HCT116 (cell line): Measurements from ENCODE around the gene FAM53A. TPM values are rescaled to one million over a fixed set of nuclear protein-coding genes. Genes with fewer than 3 reads are reported as not detected.
"Not testable (repeated sequence)": the region's sequence is repeated elsewhere in the genome, so short reads cannot be mapped to it uniquely, and the experiment has no call there.

Experiments
- ATAC-seq: fragments of 200-7000 bp; cut with Tn5 transposase; 2 replicates; pipeline ENCODE4 v1.9.1; 2020; ENCODE audit warnings: mild to moderate bottlenecking, moderate library complexity
- BruUV-seq: library from RNA; stranded (reverse); fragments of 400-500 nt; replicated peaks from 2 replicates; lab custom pipeline; 2021; lab: Mats Ljungman, UMichigan
- CTCF ChIA-PET: fragments of 300-600 bp; sonication (Branson Sonifier 250); formaldehyde crosslinking; loops from one replicate; lab custom pipeline; 2021; ENCODE audit warnings: antibody characterized with exemption; lab: Charles Lee
- POLR2A ChIA-PET: fragments of 300-600, 350-600 bp; sonication (Branson Sonifier 250); formaldehyde crosslinking; loops from one replicate; lab custom pipeline; 2021; ENCODE audit warnings: antibody characterized with exemption; lab: Charles Lee
- RAD21 ChIA-PET, 2 experiments: fragments of 300-600 bp; sonication (Branson Sonifier 250); formaldehyde crosslinking; loops; one replicate each; lab custom pipeline; 2023; ENCODE audit warnings: low total read pairs in 2 of 2; ENCODE audit not compliant: uncharacterized antibody in 2 of 2, unreplicated experiment in 2 of 2, low non-redundant PET in 1 of 2; lab: Charles Lee
- DNase-seq: peaks from one replicate; pipeline ENCODE4 v3.0.0-alpha.2; 2010; ENCODE audit warnings: low read depth, low spot score
- H2AFZ ChIP-seq: fragments of 200-600 bp; shearing (Covaris generic), sonication (generic); 2 replicates; pipeline ENCODE4 v1.6.1; 2017; ENCODE audit warnings: low read depth, mixed run types, mixed read lengths, antibody characterized with exemption, low read length; ENCODE audit not compliant: poor library complexity, severe bottlenecking
- H3K27ac ChIP-seq: 2 replicates; pipeline ENCODE4 v1.5.1; 2012; ENCODE audit warnings: low read depth, low read length
- H3K27me3 ChIP-seq: fragments of 200-600 bp; sonication (generic); 2 replicates; pipeline ENCODE4 v1.6.1; 2016; ENCODE audit warnings: mixed run types, low read length, mixed read lengths; ENCODE audit not compliant: insufficient read depth
- H3K36me3 ChIP-seq, 2 experiments: fragments of 200-500 bp in 1 of 2; fragments of 200-600 bp in 1 of 2; sonication (Bioruptor generic) in 1 of 2; sonication (generic) in 1 of 2; 2 replicates each; pipeline versions ENCODE4 v1.5.1 to v1.6.1; 2014 to 2016; ENCODE audit warnings: low read length in 2 of 2, inconsistent platforms in 1 of 2, mixed read lengths in 1 of 2, mixed run types in 1 of 2; ENCODE audit not compliant: insufficient read depth in 2 of 2, control insufficient read depth in 1 of 2
- H3K4me1 ChIP-seq, 2 experiments: fragments of 200-600 bp in 1 of 2; sonication (generic) in 1 of 2; 2 replicates each; pipeline versions ENCODE4 v1.5.1 to v1.6.1; 2012 to 2017; ENCODE audit warnings: low read length in 2 of 2, inconsistent platforms in 1 of 2, mild to moderate bottlenecking in 1 of 2, mixed read lengths in 1 of 2, mixed run types in 1 of 2, moderate library complexity in 1 of 2; ENCODE audit not compliant: insufficient read depth in 2 of 2, control insufficient read depth in 1 of 2
- H3K4me2 ChIP-seq: fragments of 200-600 bp; sonication (generic); 2 replicates; pipeline ENCODE4 v1.6.1; 2017; ENCODE audit warnings: mixed run types, low read length, mixed read lengths
- H3K4me3 ChIP-seq, 2 experiments: fragments of 200-600 bp in 1 of 2; sonication (generic) in 1 of 2; replicated peaks in 1 of 2; 2 replicates each; pipeline ENCODE4 v1.5.1; 2011 to 2016; ENCODE audit warnings: low read length in 2 of 2, control low read depth in 1 of 2, low read depth in 1 of 2, mild to moderate bottlenecking in 1 of 2, mixed read lengths in 1 of 2, mixed run types in 1 of 2
- H3K79me2 ChIP-seq: fragments of 200-600 bp; sonication (generic); 2 replicates; pipeline ENCODE4 v1.6.1; 2017; ENCODE audit warnings: mild to moderate bottlenecking, mixed run types, low read length, moderate library complexity, mixed read lengths; ENCODE audit not compliant: insufficient read depth
- H3K9ac ChIP-seq: fragments of 200-600 bp; sonication (generic); 2 replicates; pipeline ENCODE4 v1.6.1; 2016; ENCODE audit warnings: low read length, mixed read lengths
- H3K9me2 ChIP-seq: fragments of 200-600 bp; sonication (generic), shearing (Covaris generic); 2 replicates; pipeline ENCODE4 v1.6.1; 2017; ENCODE audit warnings: mixed run types, mild to moderate bottlenecking, moderate library complexity; ENCODE audit not compliant: insufficient read depth
- H3K9me3 ChIP-seq, 2 experiments: fragments of 200-500 bp in 1 of 2; fragments of 200-600 bp in 1 of 2; sonication (Bioruptor generic) in 1 of 2; sonication (generic) in 1 of 2; 2 replicates each; pipeline ENCODE4 v1.6.1; 2014 to 2017; ENCODE audit warnings: low read length in 2 of 2, mixed read lengths in 2 of 2, inconsistent platforms in 1 of 2, low read depth in 1 of 2, mild to moderate bottlenecking in 1 of 2, mixed run types in 1 of 2, moderate library complexity in 1 of 2; ENCODE audit not compliant: control insufficient read depth in 1 of 2, insufficient read depth in 1 of 2
- H4K20me1 ChIP-seq: fragments of 200-600 bp; sonication (generic), shearing (Covaris generic); 2 replicates; pipeline ENCODE4 v1.6.1; 2017; ENCODE audit warnings: mixed run types, mild to moderate bottlenecking, moderate library complexity; ENCODE audit not compliant: insufficient read depth
- CBX3 ChIP-seq: IDR thresholded peaks from 2 replicates; pipeline ENCODE4 v1.6.1; 2012; ENCODE audit warnings: low read depth
- FOSL1 ChIP-seq: IDR thresholded peaks from 2 replicates; pipeline ENCODE4 v1.6.1; 2012; ENCODE audit warnings: low read depth
- REST ChIP-seq: IDR thresholded peaks from 2 replicates; pipeline ENCODE4 v1.6.1; 2012; ENCODE audit warnings: low read depth
- SRF ChIP-seq: IDR thresholded peaks from 2 replicates; pipeline ENCODE4 v1.6.1; 2012; ENCODE audit warnings: low read depth
- TCF7L2 ChIP-seq: IDR thresholded peaks from 2 replicates; pipeline ENCODE4 v1.7.0; 2011; ENCODE audit warnings: borderline replicate concordance, inconsistent platforms; ENCODE audit not compliant: insufficient read depth, insufficient read length; ENCODE audit errors: extremely low read depth
- YY1 ChIP-seq: IDR thresholded peaks from 2 replicates; pipeline ENCODE4 v1.6.1; 2011; ENCODE audit warnings: low read length, low read depth, moderate library complexity, mild to moderate bottlenecking; ENCODE audit not compliant: insufficient replicate concordance; ENCODE audit errors: extremely low read depth
- ZBTB33 ChIP-seq: IDR thresholded peaks from 2 replicates; pipeline ENCODE4 v1.6.1; 2011; ENCODE audit warnings: mild to moderate bottlenecking, low read length, moderate library complexity; ENCODE audit not compliant: insufficient replicate concordance; ENCODE audit errors: extremely low read depth
- ZFX ChIP-seq: fragments of 450-650 bp; IDR thresholded peaks from 2 replicates; pipeline ENCODE4 v1.6.1; 2017
- ZNF274 ChIP-seq: fragments of 200-500 bp; sonication (Bioruptor generic); IDR thresholded peaks from 2 replicates; pipeline ENCODE4 v1.6.1; 2014; ENCODE audit warnings: mild to moderate bottlenecking, low read depth, low read length, inconsistent platforms
- intact Hi-C: fragments of 100-400 bp; cut with micrococcal nuclease; formaldehyde crosslinking; loops from 2 replicates; pipeline ENCODE4 v1.10.0; 2022
- total RNA-seq: library from RNA; stranded (reverse); gene quantifications from one replicate; pipeline ENCODE4 v1.2.1, GENCODE V29; 2021; ENCODE audit not compliant: unreplicated experiment

Gene FAM53A
- total RNA-seq, 1 experiment from 2014 or later, result 1.1 TPM

GRCh38 chr4:1673671-1674070 lies 10.4 kb downstream of the FAM53A start:
- intact Hi-C loops, result no loop called here
- Histone ChIP-seq H3K9me2 (no peaks in the 10 kb centered on the region), H3K9me3 (no peaks in the 10 kb centered on the region), H3K27me3 (no peaks in the 10 kb centered on the region), H3K4me1 (peaks cover under 1% of the 10 kb centered on the region in 2 experiments; a peak in 3 of 4 replicates), H3K9ac (no peak overlapping the region), H3K27ac (no peak overlapping the region), H4K20me1 (no peaks in the 10 kb centered on the region), H3K4me2 (no peak overlapping the region), H3K36me3 (no peaks in the 10 kb centered on the region), H3K4me3 (no peak overlapping the region), H3K79me2 (no peaks in the 10 kb centered on the region), H2AFZ (no peak overlapping the region)
- DNase-seq (no peak), ATAC-seq (no peak)
- CTCF ChIA-PET, result no interaction called here
- TF ChIP-seq YY1 (no peak), SRF (no peak), TCF7L2 (no peak), CBX3 (no peak), REST (no peak), ZNF274 (no peak), ZFX (no peak), ZBTB33 (no peak), FOSL1 (no peak)
- RAD21 ChIA-PET, result no interaction called here
- BruUV-seq, result no TSS peak
- POLR2A ChIA-PET, result no interaction called here

- peaks cover 11 to 15% of the 10 kb centered on the region in 2 experiments for H3K4me1 ChIP-seq
- H3K9me3 ChIP-seq, H3K79me2 ChIP-seq, BruUV-seq, H3K27ac ChIP-seq, POLR2A ChIA-PET, H3K27me3 ChIP-seq, ATAC-seq, DNase-seq, H2AFZ ChIP-seq, H3K4me2 ChIP-seq, H3K9me2 ChIP-seq, H4K20me1 ChIP-seq, CTCF ChIA-PET, H3K4me3 ChIP-seq, H3K36me3 ChIP-seq, H3K9ac ChIP-seq, intact Hi-C loops: not testable (repeated sequence)
- RAD21 ChIA-PET, result interaction anchor here in 1 of 2 experiments (0.6 kb wide), 1 partner anchor 9 kb away, joined by 3 read pairs; no protein-coding TSS in a partner anchor
Measured at GRCh38 chr4:1671011-1671410, 13.1 kb downstream of the FAM53A start.
